Subcutaneous adipose tissue (tissue), 4 donors: ENCODE measurements around the gene MLPH. TPM values are rescaled to one million over a fixed set of nuclear protein-coding genes. Genes with fewer than 3 reads are reported as not detected.

Experiments used
- CTCF ChIP-seq: fragments of 450-650 bp; IDR thresholded peaks from one replicate; pipeline ENCODE4 v1.5.1; 2016; ENCODE audit warnings: low read depth, mild to moderate bottlenecking, control low read depth, antibody characterized with exemption, moderate library complexity
- total RNA-seq, 4 donors: library from RNA; depleted of rRNA; stranded (reverse); fragments of >200 nt; gene quantifications; one replicate each; pipeline ENCODE4 v1.1.0, GENCODE V29; 2016

The MLPH gene
- total RNA-seq, 4 donors from 2014 or later, result 7.1 to 24.7 (median 16.4) TPM

GRCh38 chr2:237593596-237594320 is 106.7 kb downstream of the MLPH start:
- TF ChIP-seq CTCF, result no peak

GRCh38 chr2:237594514-237594871 is 107.4 kb downstream of the MLPH start:
- no peak for TF ChIP-seq CTCF

GRCh38 chr2:237596520-237597195 is 109.6 kb downstream of the MLPH start:
- no peak for TF ChIP-seq CTCF

GRCh38 chr2:237597196-237598145 is 110.4 kb downstream of the MLPH start:
- TF ChIP-seq CTCF, result no peak

GRCh38 chr2:237598468-237599208 is 111.6 kb downstream of the MLPH start:
- no peak for TF ChIP-seq CTCF

- no peak for TF ChIP-seq CTCF
These were observed 112.5 kb downstream of the MLPH start for GRCh38 chr2:237599465-237600110.
